ENCODE results near the gene POLDIP3. TPM values are rescaled to one million over a fixed set of nuclear protein-coding genes. Genes with fewer than 3 reads are reported as not detected.
"Not testable (repeated sequence)": the region's sequence is repeated elsewhere in the genome, so short reads cannot be mapped to it uniquely, and the experiment has no call there.

The POLDIP3 gene
- total RNA-seq, 2 experiments from 2014 or later: 71.4 to 74.7 TPM

- peaks cover 11% of the 10 kb centered on the region for H3K27me3 Mint-ChIP-seq
- DNase-seq: no peak
- ChIA-PET POLR2A (interaction anchor here (1.0 to 1.5 kb wide), 5 partner anchors 12 to 65 kb away, joined by 3 to 7 read pairs (median 4); partner anchors contain the start of gene POLDIP3), CTCF (interaction anchor here (0.5 to 1.5 kb wide), 5 partner anchors 9 to 43 kb away, joined by 3 to 5 read pairs (median 3); no protein-coding TSS in a partner anchor)
- H3K4me3 Mint-ChIP-seq: no peak overlapping the region
- H3K4me1 Mint-ChIP-seq: peaks cover 20% of the 10 kb centered on the region
- no peaks in the 10 kb centered on the region for H3K9me3 Mint-ChIP-seq
- H3K27ac Mint-ChIP-seq: no peak overlapping the region
- no peaks in the 10 kb centered on the region for H3K36me3 Mint-ChIP-seq (ENCODE audit: low read depth)
Observed at GRCh38 chr22:42549331-42550060, 65.2 kb downstream of the POLDIP3 start.

GRCh38 chr22:42548597-42549330 lies 65.9 kb downstream of the POLDIP3 start:
- Mint-ChIP-seq H3K9me3 (no peaks in the 10 kb centered on the region), H3K27me3 (peaks cover 9% of the 10 kb centered on the region), H3K27ac (no peak overlapping the region), H3K4me1 (peaks cover 16% of the 10 kb centered on the region), H3K36me3 (ENCODE audit: low read depth) (no peaks in the 10 kb centered on the region), H3K4me3 (no peak overlapping the region)
- ChIA-PET CTCF (no interaction called here), POLR2A (no interaction called here)
- DNase-seq: no peak

GRCh38 chr22:42548126-42548525 lies 66.6 kb downstream of the POLDIP3 start:
- CTCF ChIA-PET; H3K4me3 Mint-ChIP-seq; H3K27me3 Mint-ChIP-seq; H3K27ac Mint-ChIP-seq; H3K9me3 Mint-ChIP-seq; H3K36me3 Mint-ChIP-seq (ENCODE audit: low read depth); DNase-seq; POLR2A ChIA-PET: not testable (repeated sequence)
- peaks cover 15% of the 10 kb centered on the region for H3K4me1 Mint-ChIP-seq

GRCh38 chr22:42547562-42547961 lies 67.1 kb downstream of the POLDIP3 start:
- no peak for DNase-seq
- POLR2A ChIA-PET: interaction anchor here (0.6 kb wide), 1 partner anchor 32 kb away, joined by 3 read pairs; no protein-coding TSS in a partner anchor
- Mint-ChIP-seq H3K9me3 (no peaks in the 10 kb centered on the region), H3K4me3 (no peak overlapping the region), H3K27ac (no peak overlapping the region), H3K36me3 (ENCODE audit: low read depth) (no peaks in the 10 kb centered on the region), H3K4me1 (peaks cover 12% of the 10 kb centered on the region), H3K27me3 (peaks cover 12% of the 10 kb centered on the region)
- CTCF ChIA-PET: interaction anchor here (0.5 kb wide), 1 partner anchor 9 kb away, joined by 3 read pairs; no protein-coding TSS in a partner anchor

- H3K36me3 Mint-ChIP-seq (ENCODE audit: low read depth): no peaks in the 10 kb centered on the region
- no peak overlapping the region for H3K4me3 Mint-ChIP-seq
- no peak overlapping the region for H3K27ac Mint-ChIP-seq
- ChIA-PET CTCF (interaction anchor here (1.4 kb wide), 1 partner anchor 11 kb away, joined by 4 read pairs; no protein-coding TSS in a partner anchor), POLR2A (no interaction called here)
- no peak for DNase-seq
- no peaks in the 10 kb centered on the region for H3K9me3 Mint-ChIP-seq
- H3K27me3 Mint-ChIP-seq: peaks cover 16% of the 10 kb centered on the region
- H3K4me1 Mint-ChIP-seq: peaks cover 2% of the 10 kb centered on the region
Observed at GRCh38 chr22:42544686-42545085, 70.0 kb downstream of the POLDIP3 start.

- peak overlapping the region; percentile 7 for H3K27ac Mint-ChIP-seq
Observed at GRCh38 chr22:42539236-42539771, 75.4 kb downstream of the POLDIP3 start.

GRCh38 chr22:42537199-42537831 lies 77.4 kb downstream of the POLDIP3 start:
- not testable (repeated sequence) for H3K27me3 Mint-ChIP-seq

More at GRCh38 chr22:42539236-42539771, 75.4 kb downstream of the POLDIP3 start:
- H3K27me3 Mint-ChIP-seq; CTCF ChIA-PET; H3K36me3 Mint-ChIP-seq (ENCODE audit: low read depth); DNase-seq; H3K4me3 Mint-ChIP-seq; H3K9me3 Mint-ChIP-seq; POLR2A ChIA-PET: not testable (repeated sequence)
- H3K4me1 Mint-ChIP-seq: peaks cover 20% of the 10 kb centered on the region

GRCh38 chr22:42536634-42537033 lies 78.0 kb downstream of the POLDIP3 start:
- POLR2A ChIA-PET: interaction anchor here (1.0 to 1.3 kb wide), 2 partner anchors 15 to 18 kb away, joined by 3 read pairs; no protein-coding TSS in a partner anchor

More at GRCh38 chr22:42537199-42537831, 77.4 kb downstream of the POLDIP3 start:
- Mint-ChIP-seq H3K27ac (peak overlapping the region; percentile 61), H3K4me1 (peaks cover 34% of the 10 kb centered on the region)
- H3K4me3 Mint-ChIP-seq; DNase-seq; H3K9me3 Mint-ChIP-seq; H3K36me3 Mint-ChIP-seq (ENCODE audit: low read depth); CTCF ChIA-PET: not testable (repeated sequence)
- POLR2A ChIA-PET: interaction anchor here (1.0 to 1.3 kb wide), 3 partner anchors 13 to 19 kb away, joined by 3 to 4 read pairs (median 3); no protein-coding TSS in a partner anchor

GRCh38 chr22:42536166-42536565 lies 78.5 kb downstream of the POLDIP3 start:
- CTCF ChIA-PET: no interaction called here

More at GRCh38 chr22:42536634-42537033, 78.0 kb downstream of the POLDIP3 start:
- H3K4me1 Mint-ChIP-seq: peaks cover 35% of the 10 kb centered on the region
- H3K36me3 Mint-ChIP-seq (ENCODE audit: low read depth); DNase-seq; H3K4me3 Mint-ChIP-seq; H3K9me3 Mint-ChIP-seq; H3K27ac Mint-ChIP-seq; H3K27me3 Mint-ChIP-seq; CTCF ChIA-PET: not testable (repeated sequence)

GRCh38 chr22:42535082-42535731 lies 79.5 kb downstream of the POLDIP3 start:
- POLR2A ChIA-PET; H3K27ac Mint-ChIP-seq; H3K27me3 Mint-ChIP-seq; H3K9me3 Mint-ChIP-seq; CTCF ChIA-PET; DNase-seq; H3K4me3 Mint-ChIP-seq; H3K36me3 Mint-ChIP-seq (ENCODE audit: low read depth): not testable (repeated sequence)
- H3K4me1 Mint-ChIP-seq: peaks cover 34% of the 10 kb centered on the region

More at GRCh38 chr22:42536166-42536565, 78.5 kb downstream of the POLDIP3 start:
- DNase-seq: no peak
- peaks cover 33% of the 10 kb centered on the region for H3K4me1 Mint-ChIP-seq
- no peaks in the 10 kb centered on the region for H3K36me3 Mint-ChIP-seq (ENCODE audit: low read depth)
- H3K27me3 Mint-ChIP-seq: peaks cover 1% of the 10 kb centered on the region
- H3K27ac Mint-ChIP-seq: no peak overlapping the region
- POLR2A ChIA-PET: interaction anchor here (1.0 to 1.3 kb wide), 2 partner anchors 16 to 18 kb away, joined by 3 read pairs; no protein-coding TSS in a partner anchor
- no peak overlapping the region for H3K4me3 Mint-ChIP-seq
- H3K9me3 Mint-ChIP-seq: no peaks in the 10 kb centered on the region

All from activated CD4-positive, alpha-beta memory T cell treated with anti-CD3 and anti-CD28 coated beads, Interleukin-2, amount 10 ng/mL, durations not matched to agents 7 days and 5 days (primary cell).